ENCODE results near the gene CDH23. TPM values are rescaled to one million over a fixed set of nuclear protein-coding genes. Genes with fewer than 3 reads are reported as not detected.

The CDH23 gene
- total RNA-seq, 1 experiment from 2014 or later: 0.34 TPM

DNA sequence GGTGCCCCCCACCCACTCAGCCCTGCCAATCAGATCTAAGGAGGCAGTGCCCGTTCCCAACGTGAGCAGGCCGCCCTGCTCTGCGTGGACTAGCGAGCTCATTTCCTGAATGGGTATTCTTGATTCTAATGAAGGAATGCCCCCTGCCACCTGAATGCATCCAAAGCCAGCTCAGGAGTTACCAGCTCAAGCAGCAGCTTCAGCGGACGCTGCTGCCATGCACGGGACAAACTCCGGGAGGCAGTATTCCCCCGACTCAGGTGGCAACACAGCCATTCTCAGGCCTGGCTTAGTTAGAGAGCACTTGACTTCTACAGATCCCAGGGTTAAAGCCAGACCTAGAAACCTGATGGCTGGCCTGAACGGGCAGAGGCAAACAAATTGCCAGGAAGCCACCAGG is 428.5 kb downstream of the CDH23 start:
- H3K36me3 ChIP-seq (ENCODE audit: control insufficient read depth, insufficient read depth, low read length): peaks cover 16% of the 10 kb centered on the region
- no peak overlapping the region for H3K27ac Mint-ChIP-seq (ENCODE audit: unreplicated experiment)
- TF ChIP-seq, protein P1, sequence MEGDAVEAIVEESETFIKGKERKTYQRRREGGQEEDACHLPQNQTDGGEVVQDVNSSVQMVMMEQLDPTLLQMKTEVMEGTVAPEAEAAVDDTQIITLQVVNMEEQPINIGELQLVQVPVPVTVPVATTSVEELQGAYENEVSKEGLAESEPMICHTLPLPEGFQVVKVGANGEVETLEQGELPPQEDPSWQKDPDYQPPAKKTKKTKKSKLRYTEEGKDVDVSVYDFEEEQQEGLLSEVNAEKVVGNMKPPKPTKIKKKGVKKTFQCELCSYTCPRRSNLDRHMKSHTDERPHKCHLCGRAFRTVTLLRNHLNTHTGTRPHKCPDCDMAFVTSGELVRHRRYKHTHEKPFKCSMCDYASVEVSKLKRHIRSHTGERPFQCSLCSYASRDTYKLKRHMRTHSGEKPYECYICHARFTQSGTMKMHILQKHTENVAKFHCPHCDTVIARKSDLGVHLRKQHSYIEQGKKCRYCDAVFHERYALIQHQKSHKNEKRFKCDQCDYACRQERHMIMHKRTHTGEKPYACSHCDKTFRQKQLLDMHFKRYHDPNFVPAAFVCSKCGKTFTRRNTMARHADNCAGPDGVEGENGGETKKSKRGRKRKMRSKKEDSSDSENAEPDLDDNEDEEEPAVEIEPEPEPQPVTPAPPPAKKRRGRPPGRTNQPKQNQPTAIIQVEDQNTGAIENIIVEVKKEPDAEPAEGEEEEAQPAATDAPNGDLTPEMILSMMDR (IDR thresholded peaks at IDR 0.05; ENCODE audit: insufficient read depth in 1 of 2, low read depth in 1 of 2, low read length in 1 of 2, severe bottlenecking in 1 of 2, unreplicated experiment in 1 of 2): no peak
- peaks cover 98% of the 10 kb centered on the region for H3K36me3 Mint-ChIP-seq (ENCODE audit: insufficient read depth, unreplicated experiment)
- no peak overlapping the region for H3K4me3 ChIP-seq (ENCODE audit: low read depth, low read length)
- H3K9me3 Mint-ChIP-seq (ENCODE audit: unreplicated experiment): no peaks in the 10 kb centered on the region
- ChIA-PET POLR2A (no interaction called here), CTCF (interaction anchor here (0.6 kb wide), 1 partner anchor 22 kb away, joined by 3 read pairs; no protein-coding TSS in a partner anchor)
- H3K9me3 ChIP-seq: no peaks in the 10 kb centered on the region
- no peaks in the 10 kb centered on the region for H3K27me3 ChIP-seq (replicated peaks; ENCODE audit: control insufficient read depth, insufficient read depth, low read length)
- H3K27me3 Mint-ChIP-seq (ENCODE audit: insufficient read depth, unreplicated experiment): no peaks in the 10 kb centered on the region
- intact Hi-C loops (cut with micrococcal nuclease; ENCODE audit: unreplicated experiment): no loop called here
- no peaks in the 10 kb centered on the region for H3K4me1 Mint-ChIP-seq (ENCODE audit: low read depth, unreplicated experiment)
- H3K4me3 Mint-ChIP-seq (ENCODE audit: unreplicated experiment): no peak overlapping the region
- no peak for DNase-seq
- no peaks in the 10 kb centered on the region for H3K4me1 ChIP-seq
- BruUV-seq (replicated peaks): no TSS peak

DNA sequence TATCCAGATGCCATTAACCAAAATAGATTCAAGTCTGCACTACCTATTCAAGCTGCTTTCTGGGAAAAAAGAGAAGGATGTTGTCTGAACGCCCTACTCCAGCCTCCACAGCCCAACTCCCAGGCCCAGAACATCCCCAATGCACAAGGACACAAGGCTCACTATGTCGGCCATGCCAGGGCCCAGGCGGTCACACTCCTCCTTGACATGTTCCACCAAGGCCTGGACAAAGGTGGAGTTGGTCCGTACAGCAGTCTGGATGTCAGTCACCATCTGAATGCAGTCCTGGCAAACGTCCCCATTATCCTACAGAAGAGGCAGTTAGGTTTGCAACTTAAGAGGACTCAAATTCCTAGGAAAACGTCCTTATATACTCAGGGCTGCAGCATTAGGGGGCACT is 431.1 kb downstream of the CDH23 start:
- no peak overlapping the region for H3K4me3 Mint-ChIP-seq (ENCODE audit: unreplicated experiment)
- DNase-seq: no peak
- H3K36me3 Mint-ChIP-seq (ENCODE audit: insufficient read depth, unreplicated experiment): peaks cover 98% of the 10 kb centered on the region
- Histone ChIP-seq H3K4me1 (no peaks in the 10 kb centered on the region), H3K9me3 (no peaks in the 10 kb centered on the region), H3K27me3 (replicated peaks; ENCODE audit: control insufficient read depth, insufficient read depth, low read length) (no peaks in the 10 kb centered on the region), H3K4me3 (ENCODE audit: low read depth, low read length) (no peak overlapping the region), H3K36me3 (ENCODE audit: control insufficient read depth, insufficient read depth, low read length) (peaks cover 20% of the 10 kb centered on the region)
- POLR2A ChIA-PET: interaction anchor here (0.7 kb wide), 1 partner anchor 17 kb away, joined by 5 read pairs; no protein-coding TSS in a partner anchor
- TF ChIP-seq, protein P1 (IDR thresholded peaks at IDR 0.05; ENCODE audit: insufficient read depth in 1 of 2, low read depth in 1 of 2, low read length in 1 of 2, severe bottlenecking in 1 of 2, unreplicated experiment in 1 of 2): no peak
- intact Hi-C loops (cut with micrococcal nuclease; ENCODE audit: unreplicated experiment): no loop called here
- CTCF ChIA-PET: no interaction called here
- no peaks in the 10 kb centered on the region for H3K9me3 Mint-ChIP-seq (ENCODE audit: unreplicated experiment)
- no peaks in the 10 kb centered on the region for H3K4me1 Mint-ChIP-seq (ENCODE audit: low read depth, unreplicated experiment)
- no peak overlapping the region for H3K27ac Mint-ChIP-seq (ENCODE audit: unreplicated experiment)
- BruUV-seq (replicated peaks): no TSS peak
- H3K27me3 Mint-ChIP-seq (ENCODE audit: insufficient read depth, unreplicated experiment): no peaks in the 10 kb centered on the region

DNA sequence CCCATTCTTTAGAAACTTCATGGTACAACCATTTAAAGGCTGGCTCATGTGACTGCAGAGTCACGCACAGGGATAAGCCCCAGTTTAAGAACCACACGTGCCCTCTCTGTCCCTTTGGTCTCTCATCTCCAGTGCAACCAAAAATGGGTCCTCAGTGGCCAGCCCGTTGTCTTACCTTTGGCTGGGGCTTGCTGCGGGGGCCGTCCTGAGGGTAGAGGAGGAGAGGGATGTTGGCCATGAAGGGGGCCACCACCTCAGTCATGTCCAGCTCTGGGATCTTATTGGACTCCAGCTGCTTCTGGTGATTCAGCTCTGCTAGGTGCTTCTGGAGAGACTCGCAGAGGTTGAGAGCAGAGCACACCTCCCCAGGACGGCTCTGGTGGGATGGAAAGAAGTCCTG is 432.0 kb downstream of the CDH23 start:
- H3K27ac Mint-ChIP-seq (ENCODE audit: unreplicated experiment): no peak overlapping the region
- H3K4me3 Mint-ChIP-seq (ENCODE audit: unreplicated experiment): no peak overlapping the region
- no peak overlapping the region for H3K4me3 ChIP-seq (ENCODE audit: low read depth, low read length)
- TF ChIP-seq, protein P1 (IDR thresholded peaks at IDR 0.05; ENCODE audit: insufficient read depth in 1 of 2, low read depth in 1 of 2, low read length in 1 of 2, severe bottlenecking in 1 of 2, unreplicated experiment in 1 of 2): no peak
- peaks cover 21% of the 10 kb centered on the region for H3K36me3 ChIP-seq (ENCODE audit: control insufficient read depth, insufficient read depth, low read length)
- no TSS peak for BruUV-seq (replicated peaks)
- H3K9me3 Mint-ChIP-seq (ENCODE audit: unreplicated experiment): no peaks in the 10 kb centered on the region
- no peaks in the 10 kb centered on the region for H3K4me1 Mint-ChIP-seq (ENCODE audit: low read depth, unreplicated experiment)
- H3K4me1 ChIP-seq: no peaks in the 10 kb centered on the region
- intact Hi-C loops (cut with micrococcal nuclease; ENCODE audit: unreplicated experiment): no loop called here
- H3K9me3 ChIP-seq: no peaks in the 10 kb centered on the region
- DNase-seq: no peak
- H3K36me3 Mint-ChIP-seq (ENCODE audit: insufficient read depth, unreplicated experiment): peaks cover 96% of the 10 kb centered on the region
- ChIA-PET POLR2A (no interaction called here), CTCF (no interaction called here)
- H3K27me3 Mint-ChIP-seq (ENCODE audit: insufficient read depth, unreplicated experiment): no peaks in the 10 kb centered on the region
- H3K27me3 ChIP-seq (replicated peaks; ENCODE audit: control insufficient read depth, insufficient read depth, low read length): no peaks in the 10 kb centered on the region

All from Caco-2 (cell line).